ENCODE results near the gene ADGRB3.

- no peak for TF ChIP-seq POLR2A (IDR thresholded peaks at IDR 0.05; ENCODE audit: low read length)
- TF ChIP-seq GATA1 (IDR thresholded peaks at IDR 0.05; ENCODE audit: low read depth, low read length): no peak
These were observed 84.7 kb downstream of the ADGRB3 start for GRCh38 chr6:68719761-68720160.
